ENCODE data around the gene MFAP3L.

DNA sequence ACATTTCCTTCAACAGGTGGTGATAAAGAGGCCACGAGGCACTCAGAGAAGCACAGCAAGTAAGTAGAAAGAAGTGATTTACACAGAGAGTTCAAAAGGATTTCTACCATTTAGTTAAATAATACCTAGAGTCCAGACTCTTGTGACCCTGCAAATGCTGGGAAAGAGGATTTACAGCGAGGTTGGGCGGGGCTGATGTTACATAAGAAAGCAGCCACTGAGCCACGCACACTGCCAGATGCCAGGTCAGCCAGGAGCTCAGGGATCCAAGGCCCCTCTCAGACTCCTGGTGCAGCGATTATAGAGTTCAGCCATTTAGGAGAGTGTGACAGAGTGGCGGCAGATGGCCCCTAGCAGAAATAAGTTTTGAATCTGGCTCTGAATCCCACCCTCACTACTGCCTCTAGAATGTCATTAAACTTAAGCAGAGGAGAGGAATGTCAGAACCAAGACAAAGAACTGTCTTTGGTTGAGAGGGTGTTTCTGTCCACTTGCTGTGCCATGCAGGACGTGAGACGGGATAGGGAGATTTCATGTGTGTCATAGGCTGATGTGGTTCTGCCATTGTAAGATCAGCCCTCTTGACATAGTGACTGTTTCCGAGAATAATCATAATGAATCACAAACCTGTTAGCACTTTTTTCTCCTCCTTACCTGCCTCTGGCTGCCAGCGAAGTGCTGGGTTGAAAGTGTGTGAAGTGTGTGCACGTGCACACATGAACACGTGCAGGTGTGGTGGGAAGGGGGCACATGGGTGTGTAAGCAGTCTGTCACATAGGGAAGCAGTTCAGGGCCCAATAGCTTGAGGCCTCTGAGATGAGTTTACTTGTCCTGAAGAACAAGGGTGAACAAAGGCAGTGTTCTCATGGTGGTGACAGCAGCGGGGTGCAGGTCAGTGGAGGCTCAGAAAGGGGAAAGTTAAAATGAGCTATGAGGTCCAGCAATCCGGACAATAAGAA, 50.1 kb downstream of the MFAP3L start:
- TF ChIP-seq POLR2A (IDR thresholded peaks at IDR 0.05; ENCODE audit: low read depth, low read length) (no peak), EZH2 (IDR thresholded peaks at IDR 0.05; ENCODE audit: borderline replicate concordance, low read depth, low read length, severe bottlenecking) (no peak)
- TF ChIP-seq, protein P1, sequence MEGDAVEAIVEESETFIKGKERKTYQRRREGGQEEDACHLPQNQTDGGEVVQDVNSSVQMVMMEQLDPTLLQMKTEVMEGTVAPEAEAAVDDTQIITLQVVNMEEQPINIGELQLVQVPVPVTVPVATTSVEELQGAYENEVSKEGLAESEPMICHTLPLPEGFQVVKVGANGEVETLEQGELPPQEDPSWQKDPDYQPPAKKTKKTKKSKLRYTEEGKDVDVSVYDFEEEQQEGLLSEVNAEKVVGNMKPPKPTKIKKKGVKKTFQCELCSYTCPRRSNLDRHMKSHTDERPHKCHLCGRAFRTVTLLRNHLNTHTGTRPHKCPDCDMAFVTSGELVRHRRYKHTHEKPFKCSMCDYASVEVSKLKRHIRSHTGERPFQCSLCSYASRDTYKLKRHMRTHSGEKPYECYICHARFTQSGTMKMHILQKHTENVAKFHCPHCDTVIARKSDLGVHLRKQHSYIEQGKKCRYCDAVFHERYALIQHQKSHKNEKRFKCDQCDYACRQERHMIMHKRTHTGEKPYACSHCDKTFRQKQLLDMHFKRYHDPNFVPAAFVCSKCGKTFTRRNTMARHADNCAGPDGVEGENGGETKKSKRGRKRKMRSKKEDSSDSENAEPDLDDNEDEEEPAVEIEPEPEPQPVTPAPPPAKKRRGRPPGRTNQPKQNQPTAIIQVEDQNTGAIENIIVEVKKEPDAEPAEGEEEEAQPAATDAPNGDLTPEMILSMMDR (IDR thresholded peaks at IDR 0.05; ENCODE audit: extremely low read depth in 1 of 2, insufficient read depth in 1 of 2, low read depth in 1 of 2, low read length in 2 of 2), result no peak

Data from endothelial cell of umbilical vein (primary cell).